ENCODE measurements around the gene BACH2.

The BACH2 gene

DNA sequence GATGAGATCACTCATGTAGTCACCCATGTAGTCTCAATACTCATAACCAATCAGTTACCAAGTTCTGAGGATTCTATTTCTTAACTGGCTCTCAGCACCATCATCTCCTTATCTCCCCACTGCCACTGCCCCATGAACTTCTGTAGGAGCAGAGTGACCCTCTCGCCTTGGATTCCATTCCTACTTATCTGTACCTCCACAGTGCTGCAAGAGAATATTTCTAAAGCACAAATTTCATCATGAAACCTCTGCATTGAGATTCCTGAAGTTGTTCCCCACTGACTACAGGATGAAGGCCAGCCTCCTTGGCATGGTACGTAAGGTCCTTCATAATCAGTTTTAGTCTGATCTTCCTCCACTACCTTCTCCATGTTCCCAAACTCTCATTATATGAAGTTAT is 34.8 kb downstream of the BACH2 start:
- no peak for DNase-seq (ENCODE audit: low read depth in 1 of 2, low spot score in 1 of 2)
- in situ Hi-C loops (cut with HindIII; ENCODE audit: low pct_unique_long_range_greater_than_20kb, low sequenced_read_pairs): no loop called here
- TF ChIP-seq JUND (IDR thresholded peaks at IDR 0.05; ENCODE audit: low read depth): no peak

DNA sequence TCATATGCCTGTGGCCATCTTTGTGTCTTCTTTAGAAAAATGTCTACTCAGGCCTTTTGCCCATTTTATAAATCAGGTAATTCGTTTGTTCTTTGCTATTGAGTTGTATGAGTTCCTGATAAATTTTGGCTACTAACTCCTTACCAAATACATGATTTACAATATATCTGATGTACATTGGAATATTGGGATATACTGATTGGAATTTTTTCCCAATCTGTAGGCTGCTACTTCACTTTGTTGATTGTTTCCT is 39.2 kb downstream of the BACH2 start:
- in situ Hi-C loops (cut with HindIII; ENCODE audit: low pct_unique_long_range_greater_than_20kb, low sequenced_read_pairs): no loop called here
- no peak for DNase-seq (ENCODE audit: low read depth in 1 of 2, low spot score in 1 of 2)
- no peak for TF ChIP-seq JUND (IDR thresholded peaks at IDR 0.05; ENCODE audit: low read depth)

DNA sequence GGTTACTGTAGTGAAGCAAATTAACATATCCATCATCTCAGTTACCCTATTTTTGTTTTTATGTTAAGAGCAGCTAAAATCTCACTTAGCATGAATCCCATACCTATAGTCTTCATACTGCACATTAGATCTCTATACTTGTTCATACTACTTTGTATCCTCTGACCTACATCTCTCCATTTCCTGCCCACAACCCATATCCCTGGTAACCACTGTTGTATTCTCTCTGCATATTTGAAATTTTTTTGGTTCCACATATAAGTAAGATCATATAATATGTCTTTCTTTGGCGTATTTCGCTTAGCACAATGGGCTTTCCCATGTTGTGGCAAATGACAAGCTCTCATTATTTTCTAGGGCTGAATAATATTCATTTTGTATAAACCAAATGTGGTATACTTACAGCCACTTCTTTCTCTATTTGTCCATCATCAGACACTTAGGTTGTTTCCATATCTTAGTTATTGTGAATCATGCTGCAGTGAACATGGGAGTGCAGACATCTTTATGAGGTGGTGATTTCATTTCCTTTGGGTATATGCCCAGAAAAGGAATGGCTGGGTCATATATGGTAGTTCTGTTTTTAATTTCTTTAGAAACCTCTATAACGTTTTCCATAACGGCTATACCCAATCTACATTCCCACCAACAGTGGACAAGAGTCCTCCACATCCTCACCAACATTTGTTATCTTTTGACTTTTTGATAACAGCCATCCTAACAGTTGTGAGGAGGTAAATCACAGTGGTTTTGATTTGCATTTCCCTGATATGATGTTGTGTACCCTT is 39.8 kb downstream of the BACH2 start:
- in situ Hi-C loops (cut with HindIII; ENCODE audit: low pct_unique_long_range_greater_than_20kb, low sequenced_read_pairs): no loop called here
- no peak for DNase-seq (ENCODE audit: low read depth in 1 of 2, low spot score in 1 of 2)
- TF ChIP-seq JUND (IDR thresholded peaks at IDR 0.05; ENCODE audit: low read depth): no peak

DNA sequence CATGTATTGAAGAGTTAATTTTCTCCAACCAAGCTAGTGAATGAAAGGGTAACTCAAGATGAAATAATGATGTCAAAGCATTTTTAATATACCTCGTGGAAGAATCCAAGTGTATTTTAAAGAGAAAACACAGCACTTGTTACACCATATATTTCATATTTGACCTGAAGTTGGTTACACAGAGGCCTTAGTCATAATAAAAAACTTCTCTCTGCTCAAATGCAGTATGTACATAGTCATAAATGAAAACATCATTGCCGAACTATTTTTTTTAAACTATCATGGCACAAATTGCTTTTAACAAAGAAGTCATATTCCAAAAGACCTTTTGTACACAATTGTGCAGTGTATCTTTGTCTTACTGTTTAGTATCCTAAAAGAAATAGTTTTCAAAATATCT is 43.0 kb downstream of the BACH2 start:
- DNase-seq (ENCODE audit: low read depth in 1 of 2, low spot score in 1 of 2): no peak
- no peak for TF ChIP-seq JUND (IDR thresholded peaks at IDR 0.05; ENCODE audit: low read depth)
- in situ Hi-C loops (cut with HindIII; ENCODE audit: low pct_unique_long_range_greater_than_20kb, low sequenced_read_pairs): no loop called here

DNA sequence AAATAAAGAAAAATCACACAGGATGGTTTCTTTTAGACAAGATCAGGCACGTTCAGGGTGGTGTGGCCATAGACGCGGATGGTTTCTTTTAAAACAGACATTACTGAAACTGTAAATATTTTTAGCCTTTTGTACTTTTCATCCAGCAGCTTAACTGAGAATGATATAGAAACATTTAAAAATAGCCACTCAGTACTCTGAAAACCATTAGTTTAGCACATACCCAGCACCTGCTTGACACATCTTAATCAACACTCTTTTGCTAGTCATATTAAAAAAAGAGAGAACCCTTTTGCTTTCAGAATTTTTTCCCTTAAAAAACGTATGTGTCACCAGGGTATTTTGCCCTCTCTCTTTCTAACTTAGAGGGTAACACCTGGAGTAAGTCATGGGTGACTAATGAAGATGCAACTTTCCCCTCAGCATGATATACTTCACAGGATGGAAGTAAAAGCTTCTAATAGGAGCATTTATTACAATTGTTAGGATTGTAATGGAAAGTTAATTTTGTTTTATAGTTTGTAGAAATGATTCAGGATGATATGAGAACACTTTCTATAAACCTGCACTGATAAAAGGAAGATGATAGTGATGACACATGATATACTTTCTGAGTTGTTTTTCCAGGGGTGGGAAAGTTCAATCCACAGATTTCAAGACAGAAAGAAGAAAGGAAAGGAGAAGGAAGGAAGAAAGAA is 45.2 kb downstream of the BACH2 start:
- DNase-seq (ENCODE audit: low read depth in 1 of 2, low spot score in 1 of 2): no peak
- in situ Hi-C loops (cut with HindIII; ENCODE audit: low pct_unique_long_range_greater_than_20kb, low sequenced_read_pairs): no loop called here
- TF ChIP-seq JUND (IDR thresholded peaks at IDR 0.05; ENCODE audit: low read depth): no peak

DNA sequence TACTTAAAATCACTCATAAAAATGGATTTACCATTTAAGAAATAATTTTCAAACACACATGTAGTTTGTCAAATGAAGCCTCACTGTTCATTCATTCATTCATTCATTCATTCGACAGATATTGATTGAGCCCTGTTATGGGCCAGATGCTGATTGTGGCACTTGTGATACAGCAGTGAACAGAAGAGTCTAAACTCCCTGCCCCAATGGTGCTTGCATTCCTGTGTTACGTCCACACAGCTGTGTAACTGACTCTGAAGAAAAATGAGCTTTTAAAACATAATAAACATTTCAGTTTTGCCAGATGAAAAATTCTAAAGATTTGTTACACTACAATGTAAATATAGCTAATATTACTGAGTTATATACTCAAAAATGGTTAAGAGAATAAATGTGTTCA is 46.2 kb downstream of the BACH2 start:
- TF ChIP-seq JUND (IDR thresholded peaks at IDR 0.05; ENCODE audit: low read depth): no peak
- no peak for DNase-seq (ENCODE audit: low read depth in 1 of 2, low spot score in 1 of 2)
- in situ Hi-C loops (cut with HindIII; ENCODE audit: low pct_unique_long_range_greater_than_20kb, low sequenced_read_pairs): no loop called here

DNA sequence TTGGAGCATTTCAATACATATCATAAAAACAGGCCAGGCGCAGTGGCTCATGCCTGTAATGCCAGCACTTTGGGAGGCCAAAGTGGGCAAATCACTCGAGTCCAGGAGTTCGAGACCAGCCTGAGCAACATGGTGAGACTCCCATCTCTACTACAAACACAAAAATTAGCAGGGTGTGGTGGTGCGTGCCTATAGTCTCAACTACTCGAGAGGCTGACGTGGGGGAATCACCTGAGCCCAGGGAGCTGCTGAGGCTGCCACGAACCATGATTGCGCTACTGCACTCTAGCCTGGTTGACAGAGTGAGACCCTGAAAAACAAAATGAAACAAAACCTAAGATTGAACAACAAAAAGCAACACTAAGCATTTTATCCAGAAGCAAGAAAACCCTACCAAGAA is 47.2 kb downstream of the BACH2 start:
- in situ Hi-C loops (cut with HindIII; ENCODE audit: low pct_unique_long_range_greater_than_20kb, low sequenced_read_pairs): no loop called here
- DNase-seq (ENCODE audit: low read depth in 1 of 2, low spot score in 1 of 2): no peak
- no peak for TF ChIP-seq JUND (IDR thresholded peaks at IDR 0.05; ENCODE audit: low read depth)

DNA sequence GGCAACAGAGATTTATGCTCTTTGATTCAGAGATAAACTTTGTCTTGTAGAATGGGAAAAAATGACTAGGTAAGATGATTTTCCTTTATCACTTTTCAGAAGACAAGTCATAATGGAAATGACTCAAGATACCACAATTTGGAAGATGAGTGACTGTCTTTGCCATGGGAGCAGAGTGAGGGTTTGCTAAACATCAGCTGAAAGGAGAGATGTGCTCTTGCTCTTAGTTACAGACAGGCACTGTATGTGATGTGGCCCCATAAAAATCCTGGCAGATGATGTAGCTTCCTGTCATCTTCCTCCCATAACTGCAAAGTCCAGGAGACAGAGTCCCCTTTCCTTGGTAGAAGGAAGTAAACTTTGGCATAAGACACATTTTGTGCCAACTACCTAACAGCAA is 47.6 kb downstream of the BACH2 start:
- in situ Hi-C loops (cut with HindIII; ENCODE audit: low pct_unique_long_range_greater_than_20kb, low sequenced_read_pairs): no loop called here
- TF ChIP-seq JUND (IDR thresholded peaks at IDR 0.05; ENCODE audit: low read depth): no peak
- no peak for DNase-seq (ENCODE audit: low read depth in 1 of 2, low spot score in 1 of 2)

DNA sequence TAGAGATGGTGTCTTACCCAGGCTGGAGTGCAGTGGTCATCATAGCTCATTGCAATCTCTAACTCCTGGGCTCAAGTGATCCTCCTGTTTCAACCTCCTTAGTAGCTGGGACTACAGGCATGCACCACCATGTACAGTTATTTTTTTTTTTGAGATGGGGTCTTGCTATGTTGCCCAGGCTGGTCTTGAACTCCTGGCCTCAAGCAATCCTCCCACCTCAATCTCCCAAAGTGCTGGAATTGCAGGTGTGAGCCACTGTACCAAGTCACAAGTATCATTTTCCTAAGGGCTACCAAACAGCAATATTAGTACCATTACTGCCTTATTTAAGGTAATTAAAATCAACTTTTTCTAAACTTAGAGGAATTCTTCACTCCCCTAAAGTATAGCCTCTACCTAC is 49.4 kb downstream of the BACH2 start:
- TF ChIP-seq JUND (IDR thresholded peaks at IDR 0.05; ENCODE audit: low read depth): no peak
- DNase-seq (ENCODE audit: low read depth in 1 of 2, low spot score in 1 of 2): no peak
- in situ Hi-C loops (cut with HindIII; ENCODE audit: low pct_unique_long_range_greater_than_20kb, low sequenced_read_pairs): no loop called here

DNA sequence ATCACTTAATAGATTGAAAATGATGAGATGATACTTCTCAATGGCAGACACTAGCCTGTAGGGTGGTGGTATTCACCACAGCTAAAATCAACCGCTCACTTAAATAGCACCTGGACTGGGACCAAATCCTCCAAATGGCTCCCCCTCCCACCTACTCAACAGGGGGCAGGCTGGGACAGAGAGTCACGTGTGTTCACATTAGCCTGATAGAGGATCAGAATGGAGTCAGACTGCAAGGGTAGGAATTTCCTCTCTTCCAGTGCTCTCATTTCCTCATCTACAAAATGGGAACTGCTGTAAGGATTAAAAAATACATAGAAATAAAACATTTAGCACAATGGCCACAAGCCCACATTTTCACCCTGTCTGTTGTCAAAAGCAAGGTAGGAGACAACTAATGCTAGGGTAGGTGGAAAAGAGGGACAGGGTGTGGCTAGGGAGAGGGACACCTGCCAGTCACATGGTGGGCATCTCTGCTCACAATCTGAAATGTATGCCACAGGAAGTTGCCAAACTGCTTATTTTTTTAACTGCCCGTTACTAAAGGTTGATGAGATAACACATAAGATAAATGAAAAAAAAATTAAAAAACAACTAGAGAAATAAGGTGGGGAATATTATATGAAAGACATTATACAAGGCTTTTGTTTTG is 55.3 kb downstream of the BACH2 start:
- DNase-seq (ENCODE audit: low read depth in 1 of 2, low spot score in 1 of 2): no peak
- in situ Hi-C loops (cut with HindIII; ENCODE audit: low pct_unique_long_range_greater_than_20kb, low sequenced_read_pairs): no loop called here
- TF ChIP-seq JUND (IDR thresholded peaks at IDR 0.05; ENCODE audit: low read depth): no peak

DNA sequence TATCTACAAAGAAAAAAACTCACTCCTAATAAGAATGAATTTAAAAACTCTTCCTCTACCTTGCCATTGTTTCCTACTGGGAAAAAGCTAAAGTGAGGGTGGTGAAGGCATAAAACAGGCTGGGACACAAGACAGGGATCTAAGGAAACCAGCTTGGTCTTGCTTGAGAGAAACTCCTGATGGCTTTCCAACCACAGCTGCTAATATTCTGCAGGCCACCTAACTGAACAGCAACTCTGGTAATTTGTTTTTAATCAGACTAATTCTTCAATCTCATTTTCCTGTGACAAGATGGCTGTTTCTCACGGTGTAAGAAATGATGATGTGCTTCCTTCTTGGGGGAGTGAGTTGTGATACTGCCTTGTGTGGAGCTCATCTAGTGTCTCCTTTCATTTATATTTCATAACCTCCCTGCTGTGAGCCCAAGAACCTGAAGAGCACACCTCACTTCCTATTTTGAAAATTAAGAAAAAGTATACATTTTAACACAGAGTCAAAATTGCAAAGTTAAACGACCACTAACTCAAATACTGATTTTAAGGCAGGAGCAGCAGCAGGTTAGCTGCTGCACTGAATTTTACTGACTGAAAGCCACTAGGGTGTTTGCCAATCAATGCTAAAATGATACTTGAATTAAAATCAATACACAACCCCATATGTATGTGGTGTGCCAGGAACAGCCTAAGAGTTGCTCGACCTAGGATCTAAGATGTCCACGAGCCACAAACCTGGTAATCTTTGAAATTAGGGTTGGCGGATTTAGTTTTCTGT is 58.0 kb downstream of the BACH2 start:
- no peak for DNase-seq (ENCODE audit: low read depth in 1 of 2, low spot score in 1 of 2)
- in situ Hi-C loops (cut with HindIII; ENCODE audit: low pct_unique_long_range_greater_than_20kb, low sequenced_read_pairs): no loop called here
- no peak for TF ChIP-seq JUND (IDR thresholded peaks at IDR 0.05; ENCODE audit: low read depth)

DNA sequence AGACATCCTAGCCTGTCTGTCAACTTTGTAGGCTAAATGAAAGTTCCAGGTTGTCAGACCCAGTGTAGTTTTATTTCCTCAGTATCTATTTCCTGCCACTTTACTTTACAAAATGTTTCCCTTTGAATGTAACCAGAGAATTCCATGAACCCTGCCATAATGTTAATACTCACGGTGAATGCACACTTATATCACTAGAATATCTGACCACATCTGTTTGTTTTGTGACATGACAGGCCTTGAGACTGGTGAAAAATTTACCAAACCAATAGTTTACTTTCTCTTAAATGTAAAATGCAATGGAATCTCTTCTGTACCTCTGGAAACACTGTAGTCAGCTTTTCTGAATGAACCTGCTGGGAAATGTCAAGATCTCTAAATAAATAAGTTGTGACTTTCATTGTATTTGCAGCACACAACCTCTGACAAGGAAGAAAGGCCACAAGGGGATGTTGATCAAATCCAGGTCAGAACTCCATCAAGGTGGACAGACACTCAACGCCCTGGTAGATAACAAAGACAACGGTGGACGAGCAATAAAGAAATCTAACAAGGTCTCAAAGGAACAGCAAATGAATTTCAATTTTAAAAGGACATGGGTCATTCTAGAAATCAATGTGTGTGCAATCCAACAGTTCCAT is 59.2 kb downstream of the BACH2 start:
- DNase-seq (ENCODE audit: low read depth in 1 of 2, low spot score in 1 of 2): no peak
- in situ Hi-C loops (cut with HindIII; ENCODE audit: low pct_unique_long_range_greater_than_20kb, low sequenced_read_pairs): no loop called here
- no peak for TF ChIP-seq JUND (IDR thresholded peaks at IDR 0.05; ENCODE audit: low read depth)

All from T47D (cell line).